H9 (cell line): ENCODE results near the gene GATA3. TPM values are rescaled to one million over a fixed set of nuclear protein-coding genes. Genes with fewer than 3 reads are reported as not detected.
A peak's percentile ranks its signal among the peaks of the same experiment; 100 is the strongest.

ENCODE experiments used
- DNase-seq: peaks from one replicate; pipeline ENCODE4 v3.0.0-alpha.2; 2017
- H2AFZ ChIP-seq: one replicate; pipeline ENCODE4 v1.6.1; 2013; ENCODE audit warnings: mild to moderate bottlenecking, low read length, control low read depth, moderate library complexity
- H2AK5ac ChIP-seq: 2 replicates; pipeline ENCODE4 v1.6.1; 2013; ENCODE audit warnings: low read length, control low read depth, mixed read lengths; ENCODE audit not compliant: insufficient read length
- H2BK120ac ChIP-seq: one replicate; pipeline ENCODE4 v1.6.1; 2013; ENCODE audit warnings: low read depth, mild to moderate bottlenecking, low read length, control low read depth, inconsistent platforms; ENCODE audit not compliant: poor library complexity, severe bottlenecking
- H2BK12ac ChIP-seq: 2 replicates; pipeline ENCODE4 v1.6.1; 2013; ENCODE audit warnings: low read length, control low read depth, mixed read lengths, low read depth; ENCODE audit not compliant: insufficient read length
- H2BK15ac ChIP-seq: 2 replicates; pipeline ENCODE4 v1.6.1; 2013; ENCODE audit warnings: low read depth, low read length, control low read depth
- H2BK20ac ChIP-seq: one replicate; pipeline ENCODE4 v1.6.1; 2013; ENCODE audit warnings: low read depth, mild to moderate bottlenecking, low read length, control low read depth, inconsistent platforms; ENCODE audit not compliant: poor library complexity, severe bottlenecking
- H2BK5ac ChIP-seq: 2 replicates; pipeline ENCODE4 v1.6.1; 2013; ENCODE audit warnings: low read length, control low read depth, mixed read lengths; ENCODE audit not compliant: insufficient read length
- H3K14ac ChIP-seq: 2 replicates; pipeline ENCODE4 v1.6.1; 2013; ENCODE audit warnings: low read length, control low read depth; ENCODE audit not compliant: insufficient read depth
- H3K18ac ChIP-seq: 2 replicates; pipeline ENCODE4 v1.6.1; 2013; ENCODE audit warnings: low read depth, mild to moderate bottlenecking, mixed read lengths, low read length, control low read depth; ENCODE audit not compliant: insufficient read length
- H3K23ac ChIP-seq: 2 replicates; pipeline ENCODE4 v1.6.1; 2013; ENCODE audit warnings: low read length, control low read depth, mixed read lengths, low read depth; ENCODE audit not compliant: insufficient read length
- H3K23me2 ChIP-seq: 2 replicates; pipeline ENCODE4 v1.6.1; 2013; ENCODE audit warnings: low read depth, mild to moderate bottlenecking, mixed read lengths, low read length, control low read depth; ENCODE audit not compliant: insufficient read length, poor library complexity, severe bottlenecking
- H3K27ac ChIP-seq: 2 replicates; pipeline ENCODE4 v1.5.1; 2013; ENCODE audit warnings: low read length, control low read depth, mixed read lengths, low read depth; ENCODE audit not compliant: insufficient read length
- H3K27me3 ChIP-seq: 2 replicates; pipeline ENCODE4 v1.6.1; 2013; ENCODE audit warnings: low read length, control low read depth, inconsistent platforms; ENCODE audit not compliant: insufficient read depth
- H3K4ac ChIP-seq: 2 replicates; pipeline ENCODE4 v1.6.1; 2013; ENCODE audit warnings: low read depth, mild to moderate bottlenecking, control low read depth, inconsistent platforms, low read length, moderate library complexity
- H3K4me1 ChIP-seq: 2 replicates; pipeline ENCODE4 v1.6.1; 2013; ENCODE audit warnings: low read length, control low read depth, inconsistent platforms; ENCODE audit not compliant: insufficient read depth
- H3K4me2 ChIP-seq: 2 replicates; pipeline ENCODE4 v1.6.1; 2013; ENCODE audit warnings: low read length, control low read depth, mixed read lengths; ENCODE audit not compliant: insufficient read length, insufficient read depth
- H3K56ac ChIP-seq: 2 replicates; pipeline ENCODE4 v1.6.1; 2013; ENCODE audit warnings: low read depth, mild to moderate bottlenecking, mixed read lengths, low read length, control low read depth; ENCODE audit not compliant: insufficient read length
- H3K79me1 ChIP-seq: 2 replicates; pipeline ENCODE4 v1.6.1; 2013; ENCODE audit warnings: low read depth, mild to moderate bottlenecking, moderate library complexity, low read length, control low read depth, inconsistent platforms; ENCODE audit not compliant: insufficient read depth, poor library complexity, severe bottlenecking
- H3K79me2 ChIP-seq: 2 replicates; pipeline ENCODE4 v1.6.1; 2013; ENCODE audit warnings: low read length, control low read depth, inconsistent platforms; ENCODE audit not compliant: insufficient read depth
- H3K9ac ChIP-seq: 2 replicates; pipeline ENCODE4 v1.6.1; 2013; ENCODE audit warnings: low read length, control low read depth, mixed read lengths; ENCODE audit not compliant: insufficient read length; ENCODE audit errors: extremely low read depth
- H3K9me3 ChIP-seq: one replicate; pipeline ENCODE4 v1.6.1; 2013; ENCODE audit warnings: low read depth, low read length, inconsistent platforms; ENCODE audit not compliant: control insufficient read depth
- H3T11ph ChIP-seq: one replicate; pipeline ENCODE4 v1.6.1; 2013; ENCODE audit warnings: mild to moderate bottlenecking, low read length, control low read depth, inconsistent platforms
- H4K20me1 ChIP-seq: one replicate; pipeline ENCODE4 v1.6.1; 2013; ENCODE audit not compliant: control insufficient read depth, insufficient read length, insufficient read depth
- H4K5ac ChIP-seq: 2 replicates; pipeline ENCODE4 v1.6.1; 2013; ENCODE audit warnings: low read depth, mild to moderate bottlenecking, mixed read lengths, low read length, control low read depth; ENCODE audit not compliant: insufficient read length
- H4K8ac ChIP-seq: replicated peaks from 2 replicates; pipeline ENCODE4 v1.6.1; 2013; ENCODE audit warnings: low read length, control low read depth, mixed read lengths, low read depth; ENCODE audit not compliant: insufficient read length
- H4K91ac ChIP-seq: 2 replicates; pipeline ENCODE4 v1.6.1; 2013; ENCODE audit warnings: low read depth, mild to moderate bottlenecking, moderate library complexity, mixed read lengths, low read length, control low read depth; ENCODE audit not compliant: insufficient read length
- H3K27ac Mint-ChIP-seq, 3 experiments: 2 replicates in 2 of 3; 3 replicates in 1 of 3; pipeline ENCODE4 v1.8.0; 2020 to 2021; ENCODE audit warnings: mixed read lengths in 3 of 3, mild to moderate bottlenecking in 1 of 3, moderate library complexity in 1 of 3
- H3K27me3 Mint-ChIP-seq: 2 replicates; pipeline ENCODE4 v1.8.0; 2021; ENCODE audit warnings: low read depth, mild to moderate bottlenecking, moderate library complexity, mixed read lengths
- H3K36me3 Mint-ChIP-seq, 3 experiments: 2 replicates in 2 of 3; 3 replicates in 1 of 3; pipeline ENCODE4 v1.8.0; 2020 to 2021; ENCODE audit warnings: low read depth in 3 of 3, mixed read lengths in 3 of 3; ENCODE audit not compliant: insufficient read depth in 1 of 3
- H3K4me1 Mint-ChIP-seq, 2 experiments: 2 replicates each; pipeline ENCODE4 v1.8.0; 2020; ENCODE audit warnings: mixed read lengths in 2 of 2
- H3K4me3 Mint-ChIP-seq, 2 experiments: 2 replicates in 1 of 2; 3 replicates in 1 of 2; pipeline ENCODE4 v1.8.0; 2020 to 2021; ENCODE audit warnings: mild to moderate bottlenecking in 2 of 2, mixed read lengths in 2 of 2, moderate library complexity in 1 of 2
- H3K9me3 Mint-ChIP-seq, 2 experiments: 2 replicates in 1 of 2; 3 replicates in 1 of 2; pipeline ENCODE4 v1.8.0; 2020; ENCODE audit warnings: mild to moderate bottlenecking in 2 of 2, mixed read lengths in 2 of 2, moderate library complexity in 1 of 2
- CTCF ChIP-seq: fragments of 200-600 bp; sonication (generic); conservative IDR thresholded peaks from 3 replicates; pipeline ENCODE4 v1.8.0; 2021; ENCODE audit warnings: antibody characterized with exemption, mild to moderate bottlenecking
- WGBS: extraction: QIAGEN DNeasy Blood & Tissue Kit; methylation state at CpG from one replicate; pipeline ENCODE4 v1.1.7; 2013; ENCODE audit warnings: missing lambda C conversion rate, low lambda C conversion rate, mixed read lengths; ENCODE audit not compliant: insufficient read length; ENCODE audit errors: extremely low coverage; 5-methylcytosine and 5-hydroxymethylcytosine counted together
- total RNA-seq: library from RNA; stranded (reverse); gene quantifications from 2 replicates; pipeline ENCODE4 v1.2.1, GENCODE V29; 2021

The GATA3 gene
- total RNA-seq, 1 experiment from 2014 or later = 0.31 TPM

GRCh38 chr10:8049865-8050555 is 4.5 kb upstream of the GATA3 start:
- no peak overlapping the region for H2AFZ ChIP-seq
- peak; percentile 72 for DNase-seq
- peaks cover 38 to 64% of the 10 kb centered on the region in 2 experiments for H3K4me1 Mint-ChIP-seq

More at GRCh38 chr10:8049865-8050555, 4.5 kb upstream of the GATA3 start:
- WGBS = no CpG with 5 or more reads among the region's 68 CpGs
- H3K79me2 ChIP-seq = no peaks in the 10 kb centered on the region
- H2BK12ac ChIP-seq = no peak overlapping the region
- Mint-ChIP-seq H3K27me3 (peaks cover 92% of the 10 kb centered on the region), H3K36me3 (no peaks in the 10 kb centered on the region; a peak in 1 of 7 replicates), H3K9me3 (no peaks in the 10 kb centered on the region; a peak in 1 of 5 replicates), H3K4me3 (peak overlapping the region; percentile 27 to 76), H3K27ac (no peak overlapping the region)
- no peak overlapping the region for H2AK5ac ChIP-seq
- H3K27me3 ChIP-seq = peaks cover 85% of the 10 kb centered on the region
- no peak overlapping the region for H4K5ac ChIP-seq
- no peak overlapping the region for H3K56ac ChIP-seq
- no peak overlapping the region for H3K27ac ChIP-seq
- H4K91ac ChIP-seq = no peak overlapping the region
- H3K18ac ChIP-seq = no peak overlapping the region
- no peak overlapping the region for H2BK15ac ChIP-seq
- TF ChIP-seq CTCF = no peak
- no peaks in the 10 kb centered on the region; the same call in 1 of the 2 replicates for H3K4me1 ChIP-seq
- H3K14ac ChIP-seq = no peak overlapping the region
- no peaks in the 10 kb centered on the region for H3K79me1 ChIP-seq
- no peak overlapping the region for H3K23ac ChIP-seq
- no peak overlapping the region for H3K9ac ChIP-seq
- H3K9me3 ChIP-seq = no peaks in the 10 kb centered on the region
- H2BK5ac ChIP-seq = no peak overlapping the region
- no peak overlapping the region for H2BK120ac ChIP-seq
- no peak overlapping the region for H3K4ac ChIP-seq
- H3K23me2 ChIP-seq = peaks cover 25% of the 10 kb centered on the region
- H4K20me1 ChIP-seq = no peaks in the 10 kb centered on the region
- H3T11ph ChIP-seq = no peak overlapping the region
- H2BK20ac ChIP-seq = no peak overlapping the region
- H4K8ac ChIP-seq = no peak overlapping the region
- H3K4me2 ChIP-seq = peak overlapping the region; percentile 38
